Measurements from ENCODE around the gene ERICH6B. TPM values are rescaled to one million over a fixed set of nuclear protein-coding genes. Genes with fewer than 3 reads are reported as not detected.

ERICH6B gene
- total RNA-seq (2021; fragmentation: NEBNext Ultra II Directional; extraction: Animal tissue kit (Norgen Biotek cat#: 25700)) (not detected in 2 replicates), polyA plus RNA-seq (2011; rRNA removed) (not detected in 2 replicates), polyA minus RNA-seq (2011; rRNA and poly(A)+ RNA removed) (not detected in 2 replicates)
- not detected for polyA plus RNA-seq (2011; cell fraction: cytosol; rRNA removed)
- polyA plus RNA-seq (2011; cell fraction: nucleus; rRNA removed) = not detected
- 0.57 to 0.94 TPM (median 0.69 TPM) in 4 replicates for polyA plus RNA-seq (2012, experiment 1 of 2)
- polyA plus RNA-seq (2012, experiment 2 of 2) = not detected
- not detected for polyA plus RNA-seq (2013, experiment 1 of 2)
- polyA plus RNA-seq (2013, experiment 2 of 2) = not detected
- polyA minus RNA-seq (2011; cell fraction: cytosol; rRNA and poly(A)+ RNA removed) = not detected
- not detected for polyA minus RNA-seq (2011; cell fraction: nucleus; rRNA and poly(A)+ RNA removed)
- long read RNA-seq, experiment 1 = 0 reads
- long read RNA-seq, experiment 2 = 0 reads

DNA sequence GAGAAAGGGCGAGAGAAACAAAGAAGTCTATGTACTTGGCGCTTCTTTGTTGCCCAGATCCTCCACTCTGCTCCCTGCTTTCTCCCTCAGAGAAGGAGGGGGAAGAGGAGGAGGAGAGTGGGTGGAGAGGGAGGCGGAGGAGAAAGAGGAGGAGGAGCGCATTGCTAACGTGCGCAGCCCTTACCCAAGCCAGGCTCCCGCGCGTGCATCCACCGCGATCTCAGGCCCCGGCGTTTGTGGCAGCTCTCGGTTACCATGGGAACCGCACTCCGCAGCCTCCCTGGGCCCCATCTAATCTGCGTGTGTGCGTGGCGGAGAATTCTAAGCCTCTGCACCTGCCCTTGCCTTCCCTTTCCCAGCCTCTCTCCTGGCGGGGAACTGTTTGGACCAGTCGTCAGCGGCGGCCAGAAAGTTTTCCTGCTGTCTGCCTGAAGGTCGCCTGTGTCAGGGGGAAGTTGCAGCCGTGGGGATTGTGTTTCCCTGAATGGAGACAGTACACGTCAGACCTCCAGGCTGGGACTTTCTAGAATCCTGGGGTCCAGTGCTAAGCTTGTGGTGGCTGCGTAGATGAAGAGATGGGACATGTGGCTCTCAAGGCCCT lies at the start of gene ERICH6B:
ERICH6B (minus strand) TSS at position 239 of the 601 bp plus-strand sequence. CDS start 18,734 bp downstream, outside the sequence.
- H4K91ac ChIP-seq (replicated peaks; ENCODE audit: insufficient read length, low read length) = peak within 1 kb of the TSS; percentile 40
- H3K27me3 ChIP-seq (replicated peaks in 1 of 4; ENCODE audit: control insufficient read depth in 3 of 4, extremely low read depth in 1 of 4, insufficient read depth in 3 of 4, low read length in 3 of 4) = peaks cover 1 to 7% (median 5%) of the 10 kb centered on the region in 4 experiments; a peak in 6 of 7 replicates
- peak within 1 kb of the TSS; percentile 72 to 79 for H3K4me2 ChIP-seq (ENCODE audit: insufficient read depth in 1 of 2, low read depth in 2 of 2, low read length in 2 of 2)
- no peak for TF ChIP-seq CTCF (IDR thresholded peaks at IDR 0.05; ENCODE audit: control extremely low read depth in 1 of 3, insufficient read depth in 1 of 3, low read depth in 1 of 3, low read length in 3 of 3)
- TF ChIP-seq SRF (IDR thresholded peaks at IDR 0.05; ENCODE audit: low read depth, low read length) = no peak
- TF ChIP-seq SUZ12 (IDR thresholded peaks at IDR 0.05; ENCODE audit: low read length) = peak; percentile 24; the same call in 1 of the 2 replicates
- peak; percentile 57 for TF ChIP-seq ASH2L (IDR thresholded peaks at IDR 0.05; ENCODE audit: low read length)
- TF ChIP-seq EGR1 (IDR thresholded peaks at IDR 0.05; ENCODE audit: borderline replicate concordance, low read depth, low read length) = peak; percentile 62; the same call in 1 of the 2 replicates
- TF ChIP-seq GABPA (IDR thresholded peaks at IDR 0.05; ENCODE audit: borderline replicate concordance, insufficient read depth, low read length) = no peak
- TF ChIP-seq KDM4A (IDR thresholded peaks at IDR 0.05; ENCODE audit: low read depth, low read length, severe bottlenecking) = peak; percentile 46

More for the DNA sequence above, at the start of gene ERICH6B:
- ChIA-PET POLR2A (ENCODE audit: partially characterized antibody) (no interaction called here), CTCF (ENCODE audit: partially characterized antibody) (interaction anchor here (0.5 to 4.5 kb wide), 6 partner anchors 8 to 1280 kb away, joined by 3 to 31 read pairs (median 3); no protein-coding TSS in a partner anchor)
- H4K5ac ChIP-seq (ENCODE audit: insufficient read length, low read depth, low read length) = no peak within 1 kb of the TSS
- H4K8ac ChIP-seq (ENCODE audit: extremely low read depth, insufficient read depth, low read length) = peak within 1 kb of the TSS; percentile 28
- no peaks in the 10 kb centered on the region for H3K79me2 ChIP-seq (ENCODE audit: control insufficient read depth in 1 of 2, insufficient read depth in 2 of 2, low read length in 2 of 2)
- H2BK20ac ChIP-seq (ENCODE audit: low read length) = no peak within 1 kb of the TSS
- no peak within 1 kb of the TSS for H3K56ac ChIP-seq (replicated peaks; ENCODE audit: insufficient read length, low read depth, low read length)
- 8% methylated on average over 26 of the region's 27 CpGs; no CpG with 5 or more reads in 1 of the 2 experiments for WGBS, 2 experiments (ENCODE audit: extremely low coverage in 1 of 2, insufficient coverage in 1 of 2, insufficient read length in 1 of 2, insufficient replicate concordance in 2 of 2, low coverage in 1 of 2, low lambda C conversion rate in 2 of 2, missing lambda C conversion rate in 1 of 2)
- H3K14ac ChIP-seq (ENCODE audit: insufficient read length) = no peak within 1 kb of the TSS
- no peak within 1 kb of the TSS for H2BK12ac ChIP-seq (ENCODE audit: low read depth, low read length)
- no peak within 1 kb of the TSS for H3K23ac ChIP-seq (ENCODE audit: insufficient read length)
- no peak within 1 kb of the TSS for H3K9ac ChIP-seq (replicated peaks in 1 of 4; ENCODE audit: extremely low read depth in 1 of 4, low read depth in 3 of 4, low read length in 3 of 4)
- H2AK5ac ChIP-seq (ENCODE audit: low read depth, low read length) = no peak within 1 kb of the TSS
- H2BK5ac ChIP-seq (ENCODE audit: low read depth, low read length) = no peak within 1 kb of the TSS
- no peak within 1 kb of the TSS for H2BK15ac ChIP-seq (ENCODE audit: low read length)
- no peaks in the 10 kb centered on the region for H3K79me1 ChIP-seq (ENCODE audit: low read depth, low read length)
- peaks cover 0 to 10% (median 6%) of the 10 kb centered on the region in 4 experiments; a peak in 6 of 7 replicates for H3K4me1 ChIP-seq (replicated peaks in 1 of 4; ENCODE audit: control insufficient read depth in 3 of 4, insufficient read depth in 4 of 4, low read length in 3 of 4)
- H2AFZ ChIP-seq (ENCODE audit: low read length) = peak within 1 kb of the TSS; percentile 99
- no peak within 1 kb of the TSS for H3K4ac ChIP-seq (replicated peaks; ENCODE audit: insufficient read length, low read depth, low read length)
- no peaks in the 10 kb centered on the region for H4K20me1 ChIP-seq (replicated peaks in 1 of 2; ENCODE audit: control insufficient read depth in 1 of 2, insufficient read depth in 2 of 2, low read length in 2 of 2)
- H3K4me3 ChIP-seq (ENCODE audit: extremely low read depth in 1 of 4, insufficient read depth in 2 of 4, low read depth in 3 of 4, low read length in 4 of 4) = peak within 1 kb of the TSS; percentile 30 to 57 (median 44); a peak in 7 of 8 replicates
- H3K23me2 ChIP-seq (ENCODE audit: low read depth, low read length) = peaks cover 8% of the 10 kb centered on the region; the same call in 1 of the 2 replicates
- DNase-seq (ENCODE audit: low read depth in 1 of 2, low spot score in 2 of 2) (peak; percentile 33 to 67), FAIRE-seq (peak; percentile 74)
- no peak within 1 kb of the TSS for H3K27ac ChIP-seq (ENCODE audit: low read depth, low read length)
- peak within 1 kb of the TSS; percentile 78 for H2BK120ac ChIP-seq (replicated peaks; ENCODE audit: low read depth, low read length)
- peak within 1 kb of the TSS; percentile 75; the same call in 1 of the 2 replicates for H3K18ac ChIP-seq (ENCODE audit: extremely low read depth, low read length)
- no peaks in the 10 kb centered on the region for H3K9me3 ChIP-seq (ENCODE audit: insufficient read depth in 2 of 2, low read depth in 1 of 2, low read length in 1 of 2)
- H3K36me3 ChIP-seq (ENCODE audit: control insufficient read depth in 2 of 4, insufficient read depth in 4 of 4, low read length in 3 of 4) = no peaks in the 10 kb centered on the region
